HEK293 (cell line): ENCODE results near the gene CCDC187.
"Not testable (repeated sequence)": the region's sequence is repeated elsewhere in the genome, so short reads cannot be mapped to it uniquely, and the experiment has no call there.

Source experiments
- CTCF ChIA-PET: fragments of 350-600 bp; formaldehyde crosslinking; extraction: SDS; loops from one replicate; lab custom pipeline; 2021; ENCODE audit warnings: antibody characterized with exemption; lab: Yijun Ruan, JAX
- POLR2A ChIA-PET: fragments of 300-600 bp; formaldehyde crosslinking; extraction: SDS; loops from one replicate; lab custom pipeline; 2020; ENCODE audit warnings: antibody characterized with exemption, inconsistent platforms; lab: Yijun Ruan, JAX
- H3K27ac ChIP-seq: fragments of 200-500 bp; sonication (Bioruptor generic); 2 replicates; pipeline ENCODE4 v1.5.1; 2014; ENCODE audit warnings: low read depth, low read length, control low read depth, inconsistent platforms; ENCODE audit errors: extremely low read depth
- H3K36me3 ChIP-seq, 2 experiments: fragments of 200-500 bp in 1 of 2; sonication (Bioruptor generic) in 1 of 2; 1 replicate in 1 of 2; 2 replicates in 1 of 2; pipeline ENCODE4 v1.5.1; 2014 to 2017; ENCODE audit warnings: inconsistent platforms in 2 of 2, low read length in 2 of 2; ENCODE audit not compliant: control insufficient read depth in 2 of 2, insufficient read depth in 1 of 2
- H3K4me1 ChIP-seq: fragments of 200-500 bp; sonication (Bioruptor generic); 2 replicates; pipeline ENCODE4 v1.5.1; 2014; ENCODE audit warnings: mild to moderate bottlenecking, low read length, inconsistent platforms; ENCODE audit not compliant: control insufficient read depth, insufficient read depth
- H3K4me3 ChIP-seq: 2 replicates; pipeline ENCODE4 v1.5.1; 2011; ENCODE audit warnings: low read depth, mild to moderate bottlenecking, control low read depth, low read length, moderate library complexity
- H3K9me3 ChIP-seq: fragments of 200-500 bp; sonication (Bioruptor generic); 2 replicates; pipeline ENCODE4 v1.5.1; 2014; ENCODE audit warnings: low read depth, low read length, inconsistent platforms; ENCODE audit not compliant: control insufficient read depth, insufficient read depth
- EGR2 ChIP-seq: fragments of 450-650 bp; formaldehyde crosslinking; IDR thresholded peaks from 2 replicates; pipeline ENCODE4 v1.5.1; 2016; ENCODE audit warnings: low read depth, missing biosample characterization, missing genetic modification characterization
- KLF8 ChIP-seq: fragments of 450-650 bp; formaldehyde crosslinking; IDR thresholded peaks from 2 replicates; pipeline ENCODE4 v1.5.1; 2016; ENCODE audit warnings: missing biosample characterization, missing genetic modification characterization
- SCRT2 ChIP-seq: fragments of 450-650 bp; formaldehyde crosslinking; IDR thresholded peaks from 2 replicates; pipeline ENCODE4 v1.5.1; 2016; ENCODE audit warnings: missing biosample characterization, missing genetic modification characterization
- YY1 ChIP-seq: fragments of 450-650 bp; formaldehyde crosslinking; IDR thresholded peaks from 2 replicates; pipeline ENCODE4 v1.5.1; 2018; ENCODE audit warnings: missing biosample characterization, missing genetic modification characterization
- ZBTB17 ChIP-seq: fragments of 450-650 bp; formaldehyde crosslinking; IDR thresholded peaks from 2 replicates; pipeline ENCODE4 v1.5.1; 2016; ENCODE audit warnings: missing biosample characterization, missing genetic modification characterization
- ZFHX2 ChIP-seq: fragments of 450-650 bp; formaldehyde crosslinking; conservative IDR thresholded peaks from 2 replicates; pipeline ENCODE4 v1.5.1; 2016; ENCODE audit warnings: missing biosample characterization, missing genetic modification characterization
- ZNF311 ChIP-seq: fragments of 450-650 bp; formaldehyde crosslinking; IDR thresholded peaks from 2 replicates; pipeline ENCODE4 v1.5.1; 2017; ENCODE audit warnings: missing biosample characterization, missing genetic modification characterization, borderline replicate concordance
- ZNF707 ChIP-seq: fragments of 450-650 bp; formaldehyde crosslinking; IDR thresholded peaks from 2 replicates; pipeline ENCODE4 v1.5.1; 2016; ENCODE audit warnings: missing biosample characterization, missing genetic modification characterization
- TF ChIP-seq, protein P1 (sequence below): fragments of 450-650 bp; formaldehyde crosslinking; optimal IDR thresholded peaks from 2 replicates; pipeline ENCODE3; 2016; ENCODE audit warnings: missing biosample characterization, mild to moderate bottlenecking, missing genetic modification characterization
- TF ChIP-seq, protein P2 (sequence below): fragments of 450-650 bp; formaldehyde crosslinking; conservative IDR thresholded peaks from 2 replicates; pipeline ENCODE4 v1.5.1; 2016; ENCODE audit warnings: low read depth, missing biosample characterization, missing genetic modification characterization
- TF ChIP-seq, protein P3 (sequence below): fragments of 450-650 bp; formaldehyde crosslinking; IDR thresholded peaks from 2 replicates; pipeline ENCODE4 v1.5.1; 2016; ENCODE audit warnings: missing biosample characterization, missing genetic modification characterization
- TF ChIP-seq, protein P4 (sequence below): fragments of 450-650 bp; formaldehyde crosslinking; IDR thresholded peaks from 2 replicates; pipeline ENCODE4 v1.5.1; 2016; ENCODE audit warnings: missing biosample characterization, missing genetic modification characterization

CCDC187 gene

DNA sequence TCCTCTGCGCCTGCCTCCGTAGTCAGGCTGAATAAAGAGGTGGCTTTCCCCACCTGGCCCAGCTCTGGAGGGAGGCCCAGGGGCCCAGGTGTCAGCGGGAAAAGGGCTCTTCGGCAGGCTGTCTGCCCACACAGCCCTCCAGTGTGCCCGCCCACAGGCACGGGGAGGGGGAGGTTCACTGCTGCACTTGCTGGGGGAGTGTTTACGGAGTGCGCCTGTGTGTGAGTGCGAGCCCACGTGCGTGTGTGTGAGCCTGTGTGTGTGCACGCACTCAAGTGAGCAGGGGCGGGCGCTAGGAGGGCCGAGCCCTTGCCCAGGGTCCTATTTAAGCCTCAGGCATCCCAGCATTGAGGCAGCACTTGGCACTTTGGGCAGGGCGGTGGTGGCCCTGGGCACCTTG, 48.8 kb upstream of the CCDC187 start (continued):
- TF ChIP-seq, protein P1, sequence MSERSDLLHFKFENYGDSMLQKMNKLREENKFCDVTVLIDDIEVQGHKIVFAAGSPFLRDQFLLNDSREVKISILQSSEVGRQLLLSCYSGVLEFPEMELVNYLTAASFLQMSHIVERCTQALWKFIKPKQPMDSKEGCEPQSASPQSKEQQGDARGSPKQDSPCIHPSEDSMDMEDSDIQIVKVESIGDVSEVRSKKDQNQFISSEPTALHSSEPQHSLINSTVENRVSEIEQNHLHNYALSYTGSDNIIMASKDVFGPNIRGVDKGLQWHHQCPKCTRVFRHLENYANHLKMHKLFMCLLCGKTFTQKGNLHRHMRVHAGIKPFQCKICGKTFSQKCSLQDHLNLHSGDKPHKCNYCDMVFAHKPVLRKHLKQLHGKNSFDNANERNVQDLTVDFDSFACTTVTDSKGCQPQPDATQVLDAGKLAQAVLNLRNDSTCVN (tag by site-specific recombination), result no peak
- TF ChIP-seq KLF8 (tag by site-specific recombination) (no peak), ZNF311 (tag by site-specific recombination) (no peak), ZNF707 (tag by site-specific recombination) (no peak), ZBTB17 (no peak), SCRT2 (tag by site-specific recombination) (no peak), YY1 (no peak)

DNA sequence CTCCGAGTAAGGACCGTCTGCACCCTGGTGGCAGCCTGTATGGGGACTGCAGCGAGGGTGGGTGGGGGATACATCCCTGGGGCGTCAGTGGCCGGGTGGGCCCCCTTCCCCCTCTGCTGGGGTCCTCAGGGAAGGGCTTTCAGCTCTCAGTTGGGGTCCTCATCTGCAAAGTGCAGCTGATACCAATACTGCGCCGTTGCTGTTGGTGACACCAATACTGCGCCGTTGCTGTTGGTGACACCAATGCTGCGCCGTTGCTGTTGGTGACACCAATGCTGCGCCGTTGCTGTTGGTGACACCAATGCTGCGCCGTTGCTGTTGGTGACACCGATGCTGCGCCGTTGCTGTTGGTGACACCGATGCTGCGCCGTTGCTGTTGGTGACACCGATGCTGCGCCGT, 48.0 kb upstream of the CCDC187 start:
- not testable (repeated sequence) for H3K4me3 ChIP-seq, H3K9me3 ChIP-seq, H3K4me1 ChIP-seq, H3K27ac ChIP-seq
- peaks cover 0 to 14% of the 10 kb centered on the region in 2 experiments; a peak in 1 of 3 replicates for H3K36me3 ChIP-seq
- ChIA-PET CTCF (interaction anchor here (0.6 to 1.1 kb wide), 3 partner anchors 12 to 748 kb away, joined by 3 read pairs; partner anchors contain the start of gene DNLZ), POLR2A (interaction anchor here (1.6 kb wide), 1 partner anchor 11 kb away, joined by 7 read pairs; the partner anchor contains the start of gene DNLZ)

DNA sequence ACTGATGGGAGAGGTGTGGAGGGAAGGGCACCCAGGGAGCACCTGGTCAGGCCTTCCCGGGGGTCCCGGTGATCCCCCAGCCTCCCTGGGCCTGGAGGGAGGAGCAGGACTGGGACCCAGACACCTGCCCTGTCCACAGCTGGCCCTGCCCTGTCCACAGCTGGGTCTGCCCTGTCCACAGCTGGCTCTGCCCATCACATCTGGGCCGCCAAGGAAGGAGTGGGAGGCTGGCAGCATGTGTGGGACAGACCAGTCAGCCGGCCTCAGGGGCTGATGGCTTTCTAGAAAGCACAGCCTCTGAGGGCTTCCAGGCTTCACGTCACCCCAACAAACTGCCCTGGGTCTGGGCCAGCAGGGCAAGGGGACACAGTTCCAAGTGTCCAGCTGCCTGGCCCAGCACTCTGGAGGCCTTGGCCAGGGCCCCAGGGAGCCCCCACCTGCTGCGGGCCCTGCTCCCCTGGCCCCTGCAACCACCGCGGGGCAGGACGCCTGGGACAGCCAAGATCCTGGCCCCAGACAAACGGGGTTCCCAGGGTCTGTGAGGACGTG, 47.4 kb upstream of the CCDC187 start:
- Histone ChIP-seq H3K4me1 (no peaks in the 10 kb centered on the region), H3K9me3 (no peaks in the 10 kb centered on the region), H3K4me3 (no peak overlapping the region), H3K36me3 (peaks cover 0 to 10% of the 10 kb centered on the region in 2 experiments; a peak in 1 of 3 replicates), H3K27ac (no peak overlapping the region)
- ChIA-PET POLR2A (interaction anchor here (1.6 kb wide), 1 partner anchor 12 kb away, joined by 7 read pairs; the partner anchor contains the start of gene DNLZ), CTCF (interaction anchor here (0.6 to 1.1 kb wide), 5 partner anchors 12 to 748 kb away, joined by 3 to 4 read pairs (median 3); partner anchors contain the start of genes DNLZ and SNAPC4)
- TF ChIP-seq KLF8 (tag by site-specific recombination), result no peak
- peak; percentile 56 for TF ChIP-seq ZFHX2
- TF ChIP-seq EGR2 (tag by site-specific recombination), result peak; percentile 29; the same call in 1 of the 2 replicates
- TF ChIP-seq, protein P2, sequence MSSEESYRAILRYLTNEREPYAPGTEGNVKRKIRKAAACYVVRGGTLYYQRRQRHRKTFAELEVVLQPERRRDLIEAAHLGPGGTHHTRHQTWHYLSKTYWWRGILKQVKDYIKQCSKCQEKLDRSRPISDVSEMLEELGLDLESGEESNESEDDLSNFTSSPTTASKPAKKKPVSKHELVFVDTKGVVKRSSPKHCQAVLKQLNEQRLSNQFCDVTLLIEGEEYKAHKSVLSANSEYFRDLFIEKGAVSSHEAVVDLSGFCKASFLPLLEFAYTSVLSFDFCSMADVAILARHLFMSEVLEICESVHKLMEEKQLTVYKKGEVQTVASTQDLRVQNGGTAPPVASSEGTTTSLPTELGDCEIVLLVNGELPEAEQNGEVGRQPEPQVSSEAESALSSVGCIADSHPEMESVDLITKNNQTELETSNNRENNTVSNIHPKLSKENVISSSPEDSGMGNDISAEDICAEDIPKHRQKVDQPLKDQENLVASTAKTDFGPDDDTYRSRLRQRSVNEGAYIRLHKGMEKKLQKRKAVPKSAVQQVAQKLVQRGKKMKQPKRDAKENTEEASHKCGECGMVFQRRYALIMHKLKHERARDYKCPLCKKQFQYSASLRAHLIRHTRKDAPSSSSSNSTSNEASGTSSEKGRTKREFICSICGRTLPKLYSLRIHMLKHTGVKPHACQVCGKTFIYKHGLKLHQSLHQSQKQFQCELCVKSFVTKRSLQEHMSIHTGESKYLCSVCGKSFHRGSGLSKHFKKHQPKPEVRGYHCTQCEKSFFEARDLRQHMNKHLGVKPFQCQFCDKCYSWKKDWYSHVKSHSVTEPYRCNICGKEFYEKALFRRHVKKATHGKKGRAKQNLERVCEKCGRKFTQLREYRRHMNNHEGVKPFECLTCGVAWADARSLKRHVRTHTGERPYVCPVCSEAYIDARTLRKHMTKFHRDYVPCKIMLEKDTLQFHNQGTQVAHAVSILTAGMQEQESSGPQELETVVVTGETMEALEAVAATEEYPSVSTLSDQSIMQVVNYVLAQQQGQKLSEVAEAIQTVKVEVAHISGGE (tag by site-specific recombination), result no peak

DNA sequence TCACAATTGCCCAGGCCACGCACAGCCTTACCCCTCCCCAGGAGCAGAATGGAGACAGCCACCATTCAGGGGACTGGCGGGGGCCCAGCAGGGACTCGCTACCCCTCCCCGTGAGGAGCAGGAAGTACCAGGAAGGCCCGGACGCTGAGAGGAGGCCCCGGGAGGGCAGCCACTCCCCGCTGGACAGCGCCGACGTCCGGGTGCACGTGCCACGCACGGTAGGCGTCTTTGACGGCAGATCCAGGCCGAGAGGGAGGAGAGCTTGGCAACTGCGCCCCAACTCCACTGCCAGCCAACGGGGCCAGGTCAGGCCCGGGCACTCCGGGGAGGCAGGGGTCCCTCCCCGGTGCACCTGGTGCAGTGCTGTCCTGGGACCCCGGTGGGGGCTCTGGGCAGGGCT, 45.7 kb upstream of the CCDC187 start:
- no peak overlapping the region for H3K27ac ChIP-seq
- H3K4me1 ChIP-seq, result no peaks in the 10 kb centered on the region
- POLR2A ChIA-PET, result no interaction called here
- TF ChIP-seq, protein P3, sequence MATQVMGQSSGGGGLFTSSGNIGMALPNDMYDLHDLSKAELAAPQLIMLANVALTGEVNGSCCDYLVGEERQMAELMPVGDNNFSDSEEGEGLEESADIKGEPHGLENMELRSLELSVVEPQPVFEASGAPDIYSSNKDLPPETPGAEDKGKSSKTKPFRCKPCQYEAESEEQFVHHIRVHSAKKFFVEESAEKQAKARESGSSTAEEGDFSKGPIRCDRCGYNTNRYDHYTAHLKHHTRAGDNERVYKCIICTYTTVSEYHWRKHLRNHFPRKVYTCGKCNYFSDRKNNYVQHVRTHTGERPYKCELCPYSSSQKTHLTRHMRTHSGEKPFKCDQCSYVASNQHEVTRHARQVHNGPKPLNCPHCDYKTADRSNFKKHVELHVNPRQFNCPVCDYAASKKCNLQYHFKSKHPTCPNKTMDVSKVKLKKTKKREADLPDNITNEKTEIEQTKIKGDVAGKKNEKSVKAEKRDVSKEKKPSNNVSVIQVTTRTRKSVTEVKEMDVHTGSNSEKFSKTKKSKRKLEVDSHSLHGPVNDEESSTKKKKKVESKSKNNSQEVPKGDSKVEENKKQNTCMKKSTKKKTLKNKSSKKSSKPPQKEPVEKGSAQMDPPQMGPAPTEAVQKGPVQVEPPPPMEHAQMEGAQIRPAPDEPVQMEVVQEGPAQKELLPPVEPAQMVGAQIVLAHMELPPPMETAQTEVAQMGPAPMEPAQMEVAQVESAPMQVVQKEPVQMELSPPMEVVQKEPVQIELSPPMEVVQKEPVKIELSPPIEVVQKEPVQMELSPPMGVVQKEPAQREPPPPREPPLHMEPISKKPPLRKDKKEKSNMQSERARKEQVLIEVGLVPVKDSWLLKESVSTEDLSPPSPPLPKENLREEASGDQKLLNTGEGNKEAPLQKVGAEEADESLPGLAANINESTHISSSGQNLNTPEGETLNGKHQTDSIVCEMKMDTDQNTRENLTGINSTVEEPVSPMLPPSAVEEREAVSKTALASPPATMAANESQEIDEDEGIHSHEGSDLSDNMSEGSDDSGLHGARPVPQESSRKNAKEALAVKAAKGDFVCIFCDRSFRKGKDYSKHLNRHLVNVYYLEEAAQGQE, result peak; percentile 77
- TF ChIP-seq, protein P4, sequence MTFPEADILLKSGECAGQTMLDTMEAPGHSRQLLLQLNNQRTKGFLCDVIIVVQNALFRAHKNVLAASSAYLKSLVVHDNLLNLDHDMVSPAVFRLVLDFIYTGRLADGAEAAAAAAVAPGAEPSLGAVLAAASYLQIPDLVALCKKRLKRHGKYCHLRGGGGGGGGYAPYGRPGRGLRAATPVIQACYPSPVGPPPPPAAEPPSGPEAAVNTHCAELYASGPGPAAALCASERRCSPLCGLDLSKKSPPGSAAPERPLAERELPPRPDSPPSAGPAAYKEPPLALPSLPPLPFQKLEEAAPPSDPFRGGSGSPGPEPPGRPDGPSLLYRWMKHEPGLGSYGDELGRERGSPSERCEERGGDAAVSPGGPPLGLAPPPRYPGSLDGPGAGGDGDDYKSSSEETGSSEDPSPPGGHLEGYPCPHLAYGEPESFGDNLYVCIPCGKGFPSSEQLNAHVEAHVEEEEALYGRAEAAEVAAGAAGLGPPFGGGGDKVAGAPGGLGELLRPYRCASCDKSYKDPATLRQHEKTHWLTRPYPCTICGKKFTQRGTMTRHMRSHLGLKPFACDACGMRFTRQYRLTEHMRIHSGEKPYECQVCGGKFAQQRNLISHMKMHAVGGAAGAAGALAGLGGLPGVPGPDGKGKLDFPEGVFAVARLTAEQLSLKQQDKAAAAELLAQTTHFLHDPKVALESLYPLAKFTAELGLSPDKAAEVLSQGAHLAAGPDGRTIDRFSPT, result no peak
- TF ChIP-seq, all 188 proteins: peak for 1
- Histone ChIP-seq H3K4me3 (no peak overlapping the region), H3K36me3 (peaks cover 0 to 4% of the 10 kb centered on the region in 2 experiments; a peak in 1 of 3 replicates), H3K9me3 (no peaks in the 10 kb centered on the region)
- CTCF ChIA-PET, result no interaction called here
